ENCODE results near the gene IPO7. TPM values are rescaled to one million over a fixed set of nuclear protein-coding genes. Genes with fewer than 3 reads are reported as not detected.
A peak's percentile ranks its signal among the peaks of the same experiment; 100 is the strongest.

Gene IPO7
- total and polyA plus RNA-seq, 2 of the 13 experiments (the other 11 are each of a cell fraction or from before 2014, with no cell fraction given) = 59.4 to 98.4 TPM

DNA sequence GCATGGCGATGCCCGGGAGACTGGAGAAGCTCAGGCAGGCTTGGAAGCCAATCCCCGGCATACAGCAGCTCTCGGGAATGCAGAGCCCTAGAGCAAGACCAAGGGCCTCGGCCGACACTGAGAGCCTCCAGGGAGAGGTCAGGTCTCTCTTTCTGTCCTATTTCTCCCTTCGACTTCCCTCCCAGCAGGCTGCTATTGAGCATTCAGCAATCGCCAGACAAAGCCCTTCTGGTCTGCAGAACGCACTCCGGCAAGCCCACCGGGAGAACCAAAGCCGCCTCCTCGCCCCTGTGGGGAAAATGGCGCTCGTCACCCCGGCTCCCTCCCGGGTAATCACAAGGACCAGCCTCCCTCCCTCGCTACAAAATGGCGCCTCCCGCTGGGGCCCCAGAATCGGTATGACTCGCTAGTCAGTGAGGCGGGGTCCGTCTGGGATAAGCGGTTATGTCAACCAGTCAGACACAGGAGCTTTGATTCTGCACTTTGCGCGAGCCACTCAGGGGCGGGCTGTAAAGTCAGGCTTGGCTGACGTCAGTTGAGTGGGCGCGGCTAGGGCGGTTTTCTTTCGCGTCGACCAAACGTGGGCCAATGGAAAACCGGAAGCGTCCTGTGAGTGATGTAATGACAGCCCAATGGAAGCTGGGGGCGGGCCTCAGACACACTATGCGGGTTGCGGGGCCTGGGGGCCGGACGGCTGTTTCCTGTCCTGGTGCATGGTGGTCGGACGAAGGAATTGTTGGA, 76.0 kb downstream of the IPO7 start, which contains the start of gene ZNF143 (continued):
- TF ChIP-seq HDAC6 (IDR thresholded peaks at IDR 0.05; ENCODE audit: low read depth, low read length) (no peak; the same call in 1 of the 2 replicates), CENPT (CRISPR knock-in tag; IDR thresholded peaks at IDR 0.05; ENCODE audit: low read depth) (no peak), TBL1XR1 (IDR thresholded peaks at IDR 0.05; ENCODE audit: borderline replicate concordance, low read length, partially characterized antibody) (no peak), MAFF (IDR thresholded peaks at IDR 0.05; ENCODE audit: low read depth, low read length) (no peak), BRCA1 (CRISPR knock-in tag; IDR thresholded peaks at IDR 0.05) (no peak), PRMT3 (CRISPR knock-in tag; IDR thresholded peaks at IDR 0.05; ENCODE audit: borderline replicate concordance, low read depth) (no peak), TGIF2 (CRISPR knock-in tag; IDR thresholded peaks at IDR 0.05) (0 out of 2 replicates have a peak, but pooled peaks have one; percentile 27), ZNF720 (CRISPR knock-in tag; IDR thresholded peaks at IDR 0.05) (no peak), ZNF468 (CRISPR knock-in tag; IDR thresholded peaks at IDR 0.05) (no peak), KMT2A (CRISPR knock-in tag; IDR thresholded peaks at IDR 0.05) (peak; percentile 48), TAF15 (IDR thresholded peaks at IDR 0.05; ENCODE audit: low read depth, low read length, poor library complexity, severe bottlenecking) (no peak), ZNF678 (CRISPR knock-in tag; IDR thresholded peaks at IDR 0.05) (peak; percentile 64), MED13 (CRISPR knock-in tag; IDR thresholded peaks at IDR 0.05) (no peak), ZFP62 (CRISPR knock-in tag; IDR thresholded peaks at IDR 0.05) (no peak), ZNF350 (CRISPR knock-in tag; IDR thresholded peaks at IDR 0.05; ENCODE audit: borderline replicate concordance, low read depth) (peak; percentile 66; the same call in 1 of the 2 replicates), ZNF136 (CRISPR knock-in tag; IDR thresholded peaks at IDR 0.05; ENCODE audit: low read depth) (no peak), ZNF841 (CRISPR knock-in tag; IDR thresholded peaks at IDR 0.05; ENCODE audit: borderline replicate concordance) (no peak)
- TF ChIP-seq, protein P1, sequence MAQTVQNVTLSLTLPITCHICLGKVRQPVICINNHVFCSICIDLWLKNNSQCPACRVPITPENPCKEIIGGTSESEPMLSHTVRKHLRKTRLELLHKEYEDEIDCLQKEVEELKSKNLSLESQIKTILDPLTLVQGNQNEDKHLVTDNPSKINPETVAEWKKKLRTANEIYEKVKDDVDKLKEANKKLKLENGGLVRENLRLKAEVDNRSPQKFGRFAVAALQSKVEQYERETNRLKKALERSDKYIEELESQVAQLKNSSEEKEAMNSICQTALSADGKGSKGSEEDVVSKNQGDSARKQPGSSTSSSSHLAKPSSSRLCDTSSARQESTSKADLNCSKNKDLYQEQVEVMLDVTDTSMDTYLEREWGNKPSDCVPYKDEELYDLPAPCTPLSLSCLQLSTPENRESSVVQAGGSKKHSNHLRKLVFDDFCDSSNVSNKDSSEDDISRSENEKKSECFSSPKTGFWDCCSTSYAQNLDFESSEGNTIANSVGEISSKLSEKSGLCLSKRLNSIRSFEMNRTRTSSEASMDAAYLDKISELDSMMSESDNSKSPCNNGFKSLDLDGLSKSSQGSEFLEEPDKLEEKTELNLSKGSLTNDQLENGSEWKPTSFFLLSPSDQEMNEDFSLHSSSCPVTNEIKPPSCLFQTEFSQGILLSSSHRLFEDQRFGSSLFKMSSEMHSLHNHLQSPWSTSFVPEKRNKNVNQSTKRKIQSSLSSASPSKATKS (CRISPR knock-in tag; IDR thresholded peaks at IDR 0.05) = no peak
- TF ChIP-seq, protein P2, sequence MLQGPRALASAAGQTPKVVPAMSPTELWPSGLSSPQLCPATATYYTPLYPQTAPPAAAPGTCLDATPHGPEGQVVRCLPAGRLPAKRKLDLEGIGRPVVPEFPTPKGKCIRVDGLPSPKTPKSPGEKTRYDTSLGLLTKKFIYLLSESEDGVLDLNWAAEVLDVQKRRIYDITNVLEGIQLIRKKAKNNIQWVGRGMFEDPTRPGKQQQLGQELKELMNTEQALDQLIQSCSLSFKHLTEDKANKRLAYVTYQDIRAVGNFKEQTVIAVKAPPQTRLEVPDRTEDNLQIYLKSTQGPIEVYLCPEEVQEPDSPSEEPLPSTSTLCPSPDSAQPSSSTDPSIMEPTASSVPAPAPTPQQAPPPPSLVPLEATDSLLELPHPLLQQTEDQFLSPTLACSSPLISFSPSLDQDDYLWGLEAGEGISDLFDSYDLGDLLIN (CRISPR knock-in tag; IDR thresholded peaks at IDR 0.05; ENCODE audit: borderline replicate concordance) = no peak
- TF ChIP-seq, protein P3, sequence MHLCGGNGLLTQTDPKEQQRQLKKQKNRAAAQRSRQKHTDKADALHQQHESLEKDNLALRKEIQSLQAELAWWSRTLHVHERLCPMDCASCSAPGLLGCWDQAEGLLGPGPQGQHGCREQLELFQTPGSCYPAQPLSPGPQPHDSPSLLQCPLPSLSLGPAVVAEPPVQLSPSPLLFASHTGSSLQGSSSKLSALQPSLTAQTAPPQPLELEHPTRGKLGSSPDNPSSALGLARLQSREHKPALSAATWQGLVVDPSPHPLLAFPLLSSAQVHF (CRISPR knock-in tag; IDR thresholded peaks at IDR 0.05) = peak; percentile 15; the same call in 1 of the 2 replicates
- TF ChIP-seq, protein P4, sequence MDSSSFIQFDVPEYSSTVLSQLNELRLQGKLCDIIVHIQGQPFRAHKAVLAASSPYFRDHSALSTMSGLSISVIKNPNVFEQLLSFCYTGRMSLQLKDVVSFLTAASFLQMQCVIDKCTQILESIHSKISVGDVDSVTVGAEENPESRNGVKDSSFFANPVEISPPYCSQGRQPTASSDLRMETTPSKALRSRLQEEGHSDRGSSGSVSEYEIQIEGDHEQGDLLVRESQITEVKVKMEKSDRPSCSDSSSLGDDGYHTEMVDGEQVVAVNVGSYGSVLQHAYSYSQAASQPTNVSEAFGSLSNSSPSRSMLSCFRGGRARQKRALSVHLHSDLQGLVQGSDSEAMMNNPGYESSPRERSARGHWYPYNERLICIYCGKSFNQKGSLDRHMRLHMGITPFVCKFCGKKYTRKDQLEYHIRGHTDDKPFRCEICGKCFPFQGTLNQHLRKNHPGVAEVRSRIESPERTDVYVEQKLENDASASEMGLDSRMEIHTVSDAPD (CRISPR knock-in tag; IDR thresholded peaks at IDR 0.05) = no peak
- TF ChIP-seq, protein P5, sequence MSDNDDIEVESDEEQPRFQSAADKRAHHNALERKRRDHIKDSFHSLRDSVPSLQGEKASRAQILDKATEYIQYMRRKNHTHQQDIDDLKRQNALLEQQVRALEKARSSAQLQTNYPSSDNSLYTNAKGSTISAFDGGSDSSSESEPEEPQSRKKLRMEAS (IDR thresholded peaks at IDR 0.05) = peak; percentile 61
- TF ChIP-seq, protein P6, sequence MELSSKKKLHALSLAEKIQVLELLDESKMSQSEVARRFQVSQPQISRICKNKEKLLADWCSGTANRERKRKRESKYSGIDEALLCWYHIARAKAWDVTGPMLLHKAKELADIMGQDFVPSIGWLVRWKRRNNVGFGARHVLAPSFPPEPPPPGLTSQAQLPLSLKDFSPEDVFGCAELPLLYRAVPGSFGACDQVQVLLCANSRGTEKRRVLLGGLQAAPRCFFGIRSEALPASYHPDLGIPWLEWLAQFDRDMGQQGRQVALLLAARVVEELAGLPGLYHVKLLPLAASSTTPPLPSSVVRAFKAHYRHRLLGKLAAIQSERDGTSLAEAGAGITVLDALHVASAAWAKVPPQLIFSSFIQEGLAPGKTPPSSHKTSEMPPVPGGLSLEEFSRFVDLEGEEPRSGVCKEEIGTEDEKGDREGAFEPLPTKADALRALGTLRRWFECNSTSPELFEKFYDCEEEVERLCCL (CRISPR knock-in tag; IDR thresholded peaks at IDR 0.05; ENCODE audit: borderline replicate concordance) = no peak

All from HepG2 (cell line).